Measurements from ENCODE around the gene FBXO46.

Gene FBXO46

DNA sequence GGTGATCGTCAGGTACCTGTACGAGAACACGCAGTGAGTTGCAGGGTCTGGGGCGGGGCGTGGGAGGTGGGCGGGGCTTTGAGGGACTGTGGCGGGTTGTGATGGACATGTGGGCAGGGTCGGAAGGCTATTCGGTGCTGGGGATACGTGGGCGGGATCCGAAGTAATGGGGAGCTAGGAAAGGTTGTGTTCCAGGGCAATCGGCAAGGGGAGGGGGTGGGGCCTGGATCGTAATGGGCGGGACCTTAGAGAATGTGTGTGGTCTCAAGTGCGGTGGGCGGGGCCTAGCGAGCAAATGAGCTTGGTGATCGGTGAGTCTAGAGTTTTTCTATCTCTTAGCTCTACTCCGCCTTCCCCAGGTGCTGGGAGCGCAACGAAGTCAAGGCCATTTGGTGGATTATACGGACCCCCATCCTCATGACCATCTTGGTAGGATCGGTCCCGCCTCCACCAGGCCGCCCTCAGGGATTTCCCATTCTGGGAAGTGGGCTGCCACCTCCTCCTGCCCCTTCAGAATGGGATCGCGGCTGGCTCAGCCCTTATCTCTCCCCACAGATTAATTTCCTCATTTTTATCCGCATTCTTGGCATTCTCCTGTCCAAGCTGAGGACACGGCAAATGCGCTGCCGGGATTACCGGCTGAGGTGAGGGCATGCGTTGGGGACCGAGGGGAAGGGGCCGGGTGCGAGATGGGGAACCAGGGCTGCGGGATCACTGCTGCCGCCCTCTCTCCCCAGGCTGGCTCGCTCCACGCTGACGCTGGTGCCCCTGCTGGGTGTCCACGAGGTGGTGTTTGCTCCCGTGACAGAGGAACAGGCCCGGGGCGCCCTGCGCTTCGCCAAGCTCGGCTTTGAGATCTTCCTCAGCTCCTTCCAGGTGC, 53.1 kb downstream of the FBXO46 start:
- TF ChIP-seq, protein P1, sequence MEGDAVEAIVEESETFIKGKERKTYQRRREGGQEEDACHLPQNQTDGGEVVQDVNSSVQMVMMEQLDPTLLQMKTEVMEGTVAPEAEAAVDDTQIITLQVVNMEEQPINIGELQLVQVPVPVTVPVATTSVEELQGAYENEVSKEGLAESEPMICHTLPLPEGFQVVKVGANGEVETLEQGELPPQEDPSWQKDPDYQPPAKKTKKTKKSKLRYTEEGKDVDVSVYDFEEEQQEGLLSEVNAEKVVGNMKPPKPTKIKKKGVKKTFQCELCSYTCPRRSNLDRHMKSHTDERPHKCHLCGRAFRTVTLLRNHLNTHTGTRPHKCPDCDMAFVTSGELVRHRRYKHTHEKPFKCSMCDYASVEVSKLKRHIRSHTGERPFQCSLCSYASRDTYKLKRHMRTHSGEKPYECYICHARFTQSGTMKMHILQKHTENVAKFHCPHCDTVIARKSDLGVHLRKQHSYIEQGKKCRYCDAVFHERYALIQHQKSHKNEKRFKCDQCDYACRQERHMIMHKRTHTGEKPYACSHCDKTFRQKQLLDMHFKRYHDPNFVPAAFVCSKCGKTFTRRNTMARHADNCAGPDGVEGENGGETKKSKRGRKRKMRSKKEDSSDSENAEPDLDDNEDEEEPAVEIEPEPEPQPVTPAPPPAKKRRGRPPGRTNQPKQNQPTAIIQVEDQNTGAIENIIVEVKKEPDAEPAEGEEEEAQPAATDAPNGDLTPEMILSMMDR (IDR thresholded peaks at IDR 0.05; ENCODE audit: insufficient read depth, low read depth, low read length, missing control alignments): peak; percentile 42
- H3K4me3 ChIP-seq (ENCODE audit: low read length): peak overlapping the region; percentile 44

DNA sequence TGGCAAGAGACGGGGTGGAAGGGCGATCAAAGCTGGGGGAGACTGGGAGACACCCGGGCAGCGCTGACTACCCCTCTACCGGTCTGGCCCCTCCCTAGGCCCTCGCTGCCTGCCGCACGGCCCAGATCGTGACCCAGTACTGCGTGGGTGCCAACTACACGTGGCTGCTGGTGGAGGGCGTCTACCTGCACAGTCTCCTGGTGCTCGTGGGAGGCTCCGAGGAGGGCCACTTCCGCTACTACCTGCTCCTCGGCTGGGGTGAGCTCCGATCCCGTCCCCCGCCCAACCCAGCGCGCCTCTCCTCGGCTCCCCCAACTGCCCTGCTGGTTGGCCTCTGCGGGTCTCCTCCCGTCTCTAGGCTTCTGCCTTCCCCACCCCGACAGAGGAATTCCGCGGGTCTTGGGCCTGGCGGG, 53.8 kb downstream of the FBXO46 start:
- DNase-seq (ENCODE audit: low read depth): no peak
- TF ChIP-seq, protein P1 (IDR thresholded peaks at IDR 0.05; ENCODE audit: insufficient read depth, low read depth, low read length, missing control alignments): no peak
- H3K4me3 ChIP-seq (ENCODE audit: low read length): peak overlapping the region; percentile 44

More for the DNA sequence above, 53.1 kb downstream of the FBXO46 start:
- peak; percentile 99 for DNase-seq (ENCODE audit: low read depth)

DNA sequence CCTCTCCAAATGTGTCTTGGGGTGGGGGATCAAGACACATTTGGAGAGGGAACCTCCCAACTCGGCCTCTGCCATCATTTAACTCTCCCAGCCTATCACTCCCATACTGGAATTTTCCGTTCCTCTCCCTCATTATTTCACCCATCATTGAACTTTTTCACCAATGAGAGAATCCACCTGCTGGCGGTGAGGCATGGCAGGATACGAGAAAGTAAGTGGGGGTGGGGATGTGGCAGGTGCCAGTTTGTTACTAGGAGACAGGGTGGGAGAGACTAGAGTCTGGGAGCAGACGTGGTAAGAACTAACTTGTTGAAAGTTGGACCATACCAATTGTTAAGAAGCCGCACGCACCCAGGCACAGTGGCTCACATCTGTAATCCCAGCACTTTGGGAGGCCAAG, 55.8 kb downstream of the FBXO46 start:
- TF ChIP-seq, protein P1 (IDR thresholded peaks at IDR 0.05; ENCODE audit: insufficient read depth, low read depth, low read length, missing control alignments): no peak
- H3K4me3 ChIP-seq (ENCODE audit: low read length): no peak overlapping the region

DNA sequence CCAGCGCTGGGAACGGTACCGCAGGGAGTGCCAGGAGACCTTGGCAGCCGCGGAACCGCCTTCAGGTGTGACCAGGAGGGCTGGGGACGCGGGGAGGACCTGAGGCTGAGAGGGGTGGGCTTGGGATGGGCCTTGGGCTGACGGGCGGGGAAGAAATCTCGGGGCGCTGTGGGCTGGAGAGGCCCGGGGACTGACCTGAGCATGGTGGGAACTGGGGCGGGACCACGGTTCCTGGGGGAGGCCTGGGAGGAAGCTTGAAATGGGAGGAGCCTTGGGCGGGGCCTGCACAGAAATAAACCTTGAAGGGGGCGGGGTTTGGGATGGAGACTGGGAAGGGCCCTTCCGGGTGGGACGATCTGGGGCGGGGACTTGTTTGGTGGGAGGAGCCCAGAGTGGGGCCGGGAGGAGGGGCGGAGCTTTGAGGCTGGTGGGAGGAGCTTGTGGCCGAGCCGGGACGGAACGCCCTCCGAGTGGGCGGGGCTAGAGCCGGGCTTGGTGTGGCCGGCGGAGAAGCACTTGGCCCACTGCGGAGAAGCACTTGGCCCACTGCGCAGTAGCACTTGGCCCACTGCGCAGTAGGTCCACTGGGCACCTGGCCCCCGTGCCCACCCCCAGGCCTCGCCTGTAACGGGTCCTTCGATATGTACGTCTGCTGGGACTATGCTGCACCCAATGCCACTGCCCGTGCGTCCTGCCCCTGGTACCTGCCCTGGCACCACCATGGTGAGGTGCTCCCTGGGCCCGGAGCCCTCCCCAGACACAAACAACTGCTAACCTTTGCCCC, 59.8 kb downstream of the FBXO46 start:
- peak overlapping the region; percentile 52 for H3K4me3 ChIP-seq (ENCODE audit: low read length)
- DNase-seq (ENCODE audit: low read depth): peak; percentile 96
- TF ChIP-seq, protein P1 (IDR thresholded peaks at IDR 0.05; ENCODE audit: insufficient read depth, low read depth, low read length, missing control alignments): no peak

More for the DNA sequence above, 55.8 kb downstream of the FBXO46 start:
- no peak for DNase-seq (ENCODE audit: low read depth)

DNA sequence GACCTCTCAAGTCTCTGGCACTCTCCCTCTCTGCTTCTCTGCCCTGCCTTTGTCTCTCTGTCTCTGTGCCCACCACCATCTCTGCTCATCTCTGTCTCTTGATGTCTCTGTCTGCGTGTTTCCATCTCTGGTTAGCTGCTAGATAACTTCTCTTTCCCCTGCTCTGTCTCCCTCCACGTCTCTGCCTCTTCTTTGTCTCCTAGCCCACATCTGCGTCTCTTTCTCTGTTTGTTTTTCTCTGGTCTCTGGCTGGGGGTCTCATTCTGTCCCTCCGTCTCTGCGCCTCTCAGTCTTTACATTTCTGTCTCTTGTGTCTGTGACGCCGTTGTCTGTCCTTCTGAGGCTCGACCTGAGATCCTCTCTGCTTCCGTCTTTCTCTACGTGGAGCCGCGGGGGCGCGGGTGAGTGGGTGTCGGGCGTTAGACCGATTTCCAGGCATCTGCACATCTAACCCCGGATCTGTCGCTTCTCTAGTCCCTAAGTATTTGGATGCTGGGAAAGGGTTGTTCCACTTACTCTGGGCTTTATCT, 62.3 kb downstream of the FBXO46 start:
- no peak for DNase-seq (ENCODE audit: low read depth)
- peak overlapping the region; percentile 55 for H3K4me3 ChIP-seq (ENCODE audit: low read length)
- TF ChIP-seq, protein P1 (IDR thresholded peaks at IDR 0.05; ENCODE audit: insufficient read depth, low read depth, low read length, missing control alignments): no peak

DNA sequence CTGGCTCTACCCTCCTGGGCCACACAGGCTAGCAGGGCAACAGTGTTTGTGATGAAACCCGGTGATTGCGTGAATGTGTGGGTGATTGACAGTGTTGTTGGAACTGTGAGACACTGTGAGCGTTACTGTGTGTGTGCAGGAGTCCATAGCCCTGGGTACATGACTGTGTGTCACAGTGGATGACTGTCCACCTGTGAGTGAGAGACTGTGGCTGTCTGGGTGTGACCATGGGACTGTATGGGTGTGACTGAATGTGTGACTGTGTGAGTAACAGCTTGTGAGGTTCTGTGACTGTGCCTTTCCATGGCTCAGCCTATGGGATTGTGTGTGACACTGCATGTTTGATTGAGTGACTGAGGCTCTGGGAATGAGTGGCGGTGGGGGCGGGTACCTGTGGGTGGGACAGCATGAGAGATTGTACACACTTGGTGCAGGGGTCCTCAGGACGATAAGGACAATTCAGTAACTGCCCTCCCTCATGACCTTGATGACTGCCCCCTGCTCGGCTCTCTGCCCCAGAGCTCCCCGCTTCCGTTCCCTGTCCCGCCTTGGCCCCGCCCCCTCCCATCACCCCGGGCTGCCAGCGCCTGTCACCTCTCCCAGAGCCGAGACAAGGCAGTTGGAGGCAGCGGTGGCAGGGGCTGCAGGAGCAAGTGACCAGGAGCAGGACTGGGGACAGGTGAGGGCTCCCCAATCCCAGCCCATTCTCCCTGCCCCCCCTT, 62.9 kb downstream of the FBXO46 start, which contains the start of gene GIPR:
TSS of gene GIPR (plus strand) at position 602 of the 722 bp plus-strand sequence. CDS start 1,300 bp downstream, outside the sequence.
- TF ChIP-seq, protein P1 (IDR thresholded peaks at IDR 0.05; ENCODE audit: insufficient read depth, low read depth, low read length, missing control alignments): no peak
- peak within 1 kb of the TSS; percentile 55 for H3K4me3 ChIP-seq (ENCODE audit: low read length)
- DNase-seq (ENCODE audit: low read depth): peak; percentile 91

Measured in epithelial cell of esophagus (primary cell).